ENCODE results near the gene TLR8. TPM values are rescaled to one million over a fixed set of nuclear protein-coding genes. Genes with fewer than 3 reads are reported as not detected.

The TLR8 gene
- total and polyA plus RNA-seq, 2 of the 4 experiments (the other 2 are of a cell fraction), result not detected

Other genes starting within 250 kb of the TLR8 start
- gene PRPS2, start 115.2 kb upstream of the TLR8 start, total RNA-seq (2012; rRNA removed), result 48.0 and 48.9 TPM in 2 replicates
- gene PRPS2, start 115.2 kb upstream of the TLR8 start, polyA plus RNA-seq (2012; rRNA removed), result 20.4 and 25.7 TPM in 2 replicates
- gene TLR7, start 39.5 kb upstream of the TLR8 start, total RNA-seq (2012; rRNA removed), result not detected in 2 replicates
- not detected in 2 replicates for gene TLR7, start 39.5 kb upstream of the TLR8 start, polyA plus RNA-seq (2012; rRNA removed)
- 9,222 and 11,116 TPM in 2 replicates for gene TMSB4X, start 68.5 kb downstream of the TLR8 start, total RNA-seq (2012; rRNA removed)
- 4,133 and 4,648 TPM in 2 replicates for gene TMSB4X, start 68.5 kb downstream of the TLR8 start, polyA plus RNA-seq (2012; rRNA removed)
- not detected in 2 replicates for gene FAM9C, start 138.0 kb downstream of the TLR8 start, total RNA-seq (2012; rRNA removed)
- gene FAM9C, start 138.0 kb downstream of the TLR8 start, polyA plus RNA-seq (2012; rRNA removed), result not detected in 2 replicates

All from IMR-90 (cell line).